Stimulated activated CD4-positive, alpha-beta T cell treated with anti-CD3 and anti-CD28 coated beads, Interleukin-12 subunit alpha, Interleukin-12 subunit beta, amount 100 ng/mL, for 4 hours (primary cell): Measurements from ENCODE around the gene NRCAM.

Source experiments
- DNase-seq: peaks from one replicate; pipeline ENCODE4 v3.0.0-alpha.2; 2020

The NRCAM gene

GRCh38 chr7:108193594-108194498 is 262.4 kb downstream of the NRCAM start:
- no peak for DNase-seq

GRCh38 chr7:108190891-108191290 is 265.3 kb downstream of the NRCAM start:
- no peak for DNase-seq

GRCh38 chr7:108189733-108190388 is 266.4 kb downstream of the NRCAM start:
- DNase-seq, result no peak

- DNase-seq, result no peak
Measured at GRCh38 chr7:108188724-108189123, 267.5 kb downstream of the NRCAM start.

- no peak for DNase-seq
Measured at GRCh38 chr7:108181073-108181985, 274.9 kb downstream of the NRCAM start.

DNA sequence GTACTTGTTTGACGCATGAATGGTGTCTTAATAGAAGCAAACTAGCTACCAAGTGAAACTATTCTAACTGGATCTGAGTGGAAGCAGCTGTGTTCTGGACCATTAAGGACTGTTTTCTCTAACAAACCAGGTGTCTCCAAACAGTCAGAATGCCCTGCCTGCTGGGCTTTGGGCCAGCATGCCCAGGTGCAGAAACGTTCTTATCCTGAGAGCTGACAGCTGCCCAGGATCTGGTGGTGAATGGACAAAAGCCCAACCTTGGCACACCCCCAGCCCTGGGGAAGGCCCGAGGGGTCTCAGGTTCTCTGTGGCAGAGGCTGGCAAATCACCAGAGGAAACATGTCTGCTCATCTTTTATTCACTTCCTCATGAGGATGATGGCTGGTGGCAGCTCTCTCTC is 277.8 kb downstream of the NRCAM start:
- DNase-seq, result no peak

GRCh38 chr7:108171164-108171563 is 285.1 kb downstream of the NRCAM start:
- no peak for DNase-seq

DNA sequence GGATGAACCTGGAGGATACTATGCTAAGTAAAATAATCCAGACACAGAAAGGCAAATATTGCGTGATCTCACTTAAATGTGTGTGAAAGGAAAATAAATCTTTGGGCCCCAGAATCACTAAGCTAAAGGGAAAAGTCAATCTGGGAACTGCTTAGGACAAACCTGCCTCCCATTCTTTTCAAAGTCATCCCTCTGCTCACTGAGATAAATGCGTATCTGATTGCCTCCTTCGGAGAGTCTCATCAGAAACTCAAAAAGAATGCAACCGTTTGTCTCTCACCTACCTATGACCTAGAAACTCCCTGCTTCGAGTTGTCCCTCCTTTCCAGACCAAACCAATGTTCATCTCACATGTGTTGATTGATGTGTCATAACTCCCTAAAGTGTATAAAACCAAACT is 286.0 kb downstream of the NRCAM start:
- no peak for DNase-seq

GRCh38 chr7:108167460-108167859 is 288.8 kb downstream of the NRCAM start:
- no peak for DNase-seq

GRCh38 chr7:108166687-108167086 is 289.5 kb downstream of the NRCAM start:
- DNase-seq, result no peak

- DNase-seq, result no peak
Measured at GRCh38 chr7:108165723-108166122, 290.5 kb downstream of the NRCAM start.

DNA sequence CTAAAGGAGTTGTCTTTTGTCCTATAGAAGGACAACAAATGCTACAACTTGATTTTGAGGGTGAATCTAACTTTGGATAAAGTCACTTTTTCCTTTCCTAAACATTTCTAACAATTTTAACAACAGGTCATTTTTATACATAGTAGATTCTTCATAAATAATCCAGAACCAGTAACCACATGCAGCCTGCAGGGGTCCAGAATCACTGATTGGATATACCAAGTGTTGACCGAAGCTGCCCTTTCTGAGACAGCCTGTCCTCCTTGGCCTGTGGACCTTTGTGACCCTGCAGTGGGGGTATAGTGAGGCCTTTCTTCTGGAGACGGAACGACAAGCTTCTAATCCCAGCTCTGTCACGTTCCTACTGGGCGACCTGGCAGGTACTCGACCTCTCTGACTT is 291.3 kb downstream of the NRCAM start:
- no peak for DNase-seq

DNA sequence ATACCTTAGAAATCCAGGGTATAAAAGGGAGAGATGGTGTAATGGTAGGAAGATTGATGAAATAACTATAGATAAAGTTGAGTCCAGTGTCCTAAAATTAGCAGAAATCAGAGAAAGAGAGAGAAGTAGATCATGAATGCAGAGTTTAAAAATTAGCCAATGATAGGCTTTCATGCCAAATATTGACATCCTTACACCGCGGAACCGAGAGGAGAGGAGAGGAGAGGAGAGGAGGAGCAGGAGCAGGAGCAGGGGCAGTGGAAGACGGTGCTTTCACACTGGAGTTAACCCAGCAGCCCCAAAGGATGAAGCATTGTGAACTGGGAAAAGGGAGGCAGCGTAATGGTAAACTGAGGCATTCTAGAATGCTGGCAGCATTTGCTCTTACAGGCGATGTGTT is 291.9 kb downstream of the NRCAM start:
- no peak for DNase-seq

DNA sequence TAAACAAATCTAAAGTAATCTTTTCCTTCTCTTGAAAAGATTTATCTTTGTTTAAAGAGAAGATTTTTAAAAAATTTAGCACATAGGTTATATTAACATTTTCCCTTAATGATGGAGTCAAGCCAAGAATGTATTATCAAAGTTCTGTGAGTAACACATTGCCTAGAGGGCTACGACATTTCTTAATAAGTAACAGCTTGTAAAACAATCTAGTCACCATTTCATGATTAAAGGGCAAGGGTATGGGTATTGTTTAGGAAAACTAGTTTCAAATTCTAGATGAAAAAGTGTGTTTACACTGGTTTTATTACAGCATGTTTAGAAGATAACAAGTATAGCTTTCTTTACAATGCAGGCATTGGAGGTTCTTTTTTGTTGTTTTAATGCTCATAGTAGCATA is 297.5 kb downstream of the NRCAM start:
- DNase-seq, result no peak

DNA sequence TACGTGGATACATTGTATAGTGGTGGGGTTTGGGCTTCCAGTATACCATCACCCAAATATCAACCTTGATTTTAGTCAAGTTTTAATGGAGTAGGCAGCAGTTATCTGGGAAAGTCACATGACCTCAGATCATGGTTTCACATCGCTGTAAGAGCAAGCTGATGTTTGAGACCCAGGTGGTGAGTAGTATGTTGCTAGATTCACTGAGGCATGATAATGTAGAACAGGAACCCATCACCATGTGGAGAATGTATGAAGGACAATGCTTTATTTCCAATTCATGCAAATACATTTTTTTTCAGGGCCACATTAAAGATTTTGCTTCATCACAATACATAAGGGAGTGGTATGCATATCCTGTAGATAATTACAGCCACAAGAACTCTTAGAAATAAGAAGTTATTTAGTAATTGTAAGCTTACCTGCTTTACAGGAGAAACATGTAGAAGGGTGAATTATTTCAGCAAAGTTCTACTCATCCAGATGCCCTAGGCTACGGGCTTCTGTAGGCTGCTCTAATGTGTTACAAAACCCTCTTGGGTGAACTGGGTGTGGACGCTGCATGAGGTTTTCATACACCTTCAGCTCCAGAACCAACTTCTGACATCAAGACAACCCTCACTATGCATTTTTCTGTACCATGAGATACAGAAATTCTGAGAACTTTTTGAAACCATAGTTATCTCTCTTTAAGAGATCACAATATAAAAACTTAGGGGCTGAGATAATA is 298.5 kb downstream of the NRCAM start:
- DNase-seq, result no peak

DNA sequence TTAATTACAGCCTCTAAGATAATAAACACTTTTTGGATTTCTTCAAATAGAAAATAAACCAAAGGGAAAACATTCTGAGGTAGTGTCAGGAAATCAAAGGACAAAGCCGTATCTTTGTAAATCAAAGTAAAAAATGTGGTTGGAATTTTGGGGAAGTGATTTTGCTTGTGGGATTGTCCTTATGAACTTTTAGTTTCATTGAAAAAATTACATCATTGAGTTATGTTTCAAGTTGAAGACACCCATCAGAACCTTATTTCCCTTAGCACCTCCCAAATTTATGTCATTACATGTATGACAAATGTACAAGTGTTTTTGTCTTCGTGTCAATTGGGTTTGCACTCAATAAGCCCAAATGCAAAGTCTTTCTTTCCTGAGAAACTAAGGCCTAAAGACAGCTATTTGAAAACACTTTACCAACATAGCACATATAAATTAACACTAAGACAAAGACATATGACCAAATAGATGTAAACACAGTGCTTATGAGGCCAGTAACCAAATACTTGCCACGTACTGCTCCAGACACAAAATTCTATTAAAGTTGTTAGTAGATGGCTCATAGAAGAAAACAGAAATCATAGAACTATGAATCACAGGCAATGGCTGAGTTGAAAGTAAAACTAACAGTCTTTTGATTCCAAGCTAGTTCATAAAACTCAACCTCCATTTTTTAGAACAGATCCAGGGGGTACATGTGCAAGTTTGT is 299.2 kb downstream of the NRCAM start:
- DNase-seq, result no peak

DNA sequence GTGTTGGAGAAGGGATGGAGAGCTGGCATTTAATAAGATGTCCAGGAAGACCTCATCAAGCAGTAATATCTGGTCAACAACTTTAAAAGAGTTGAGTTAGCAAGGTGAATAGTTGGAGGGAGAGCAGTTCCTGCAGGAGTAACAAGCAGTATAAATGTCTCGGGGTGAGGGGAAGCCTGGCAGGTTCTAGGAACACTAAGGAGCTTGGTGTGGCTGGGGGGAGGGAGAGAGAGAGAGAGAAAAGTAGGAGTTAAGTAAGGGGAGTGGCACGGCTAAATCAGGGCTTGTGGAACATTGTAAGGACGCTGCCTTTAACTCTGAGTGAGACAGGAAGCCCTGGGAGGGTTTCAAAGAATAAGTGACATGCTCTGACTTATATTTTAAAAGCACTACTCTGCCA is 304.0 kb downstream of the NRCAM start:
- DNase-seq, result no peak

- DNase-seq, result no peak
Measured at GRCh38 chr7:108149908-108150307, 306.3 kb downstream of the NRCAM start.

DNA sequence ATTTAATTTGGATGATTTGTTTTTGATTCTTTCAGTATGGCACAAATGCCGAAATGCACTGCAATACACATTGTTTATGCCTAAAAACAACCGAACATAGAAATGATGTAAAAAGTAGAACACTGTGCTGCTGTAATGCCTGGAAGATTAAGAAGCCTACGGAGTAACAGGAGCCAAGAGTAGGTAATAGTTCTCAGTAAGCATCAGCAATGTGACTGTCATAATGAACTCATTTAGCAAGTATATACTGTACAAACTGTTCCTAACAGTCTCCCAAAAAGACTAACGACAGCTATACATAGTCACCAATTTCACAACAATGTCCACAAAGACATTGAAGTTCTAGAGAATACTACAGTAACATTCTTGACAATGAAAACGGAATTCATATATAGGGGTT is 307.1 kb downstream of the NRCAM start:
- DNase-seq, result no peak

GRCh38 chr7:108147031-108147563 is 309.1 kb downstream of the NRCAM start:
- no peak for DNase-seq

- DNase-seq, result peak; percentile 11
Measured at GRCh38 chr7:108146070-108146842, 310.0 kb downstream of the NRCAM start.
